ENCODE results near the gene TLK2.
"Not testable (repeated sequence)": the region's sequence is repeated elsewhere in the genome, so short reads cannot be mapped to it uniquely, and the experiment has no call there.

TLK2 gene

DNA sequence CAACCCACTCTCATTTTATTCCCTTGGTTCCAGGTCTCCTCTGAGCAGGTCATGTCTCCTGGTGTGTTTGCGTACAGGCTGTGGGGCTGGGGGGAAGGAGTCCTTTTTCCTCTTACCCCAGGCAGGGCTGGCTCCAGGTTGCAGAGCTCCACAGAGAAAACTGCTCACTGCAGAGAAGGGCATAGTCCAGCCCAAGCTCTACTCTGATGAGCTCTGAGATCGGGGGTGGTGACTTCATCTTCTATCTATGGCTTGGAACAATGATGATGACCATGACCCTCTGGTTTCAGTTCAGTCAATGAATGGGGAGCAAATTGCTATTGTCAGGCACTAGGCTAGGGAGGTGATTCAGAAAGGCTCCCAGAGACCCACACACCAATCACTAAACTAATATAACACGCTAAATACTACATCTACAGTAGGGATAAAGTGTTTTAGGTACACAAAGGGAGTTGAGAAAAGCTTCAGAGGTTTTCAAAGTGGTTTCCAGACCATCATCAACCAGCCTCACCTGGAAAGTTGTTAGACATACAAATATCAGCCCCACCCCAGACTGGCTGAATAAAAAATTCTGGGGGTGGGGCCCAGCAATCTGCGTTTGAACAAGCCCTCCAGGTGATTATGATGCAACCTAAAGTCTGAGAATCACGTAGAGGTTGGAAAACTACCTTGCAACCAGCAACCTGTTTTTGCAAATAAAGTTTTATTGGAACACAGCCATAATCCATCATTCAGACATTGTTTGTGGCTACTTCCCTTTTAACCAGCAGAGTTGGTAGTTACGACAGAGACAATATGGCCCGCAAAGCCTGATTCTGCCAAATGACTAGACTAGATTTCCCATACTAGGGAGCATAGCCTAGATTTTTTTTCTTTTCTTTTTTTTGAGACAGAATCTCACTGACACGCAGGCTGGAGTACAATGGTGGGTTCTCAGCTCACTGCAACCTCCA, 5.3 kb upstream of the TLK2 start:
- not testable (repeated sequence) for H3K27ac Mint-ChIP-seq; H3K4me3 Mint-ChIP-seq; H3K27me3 Mint-ChIP-seq; H3K36me3 Mint-ChIP-seq; H3K9me3 Mint-ChIP-seq (ENCODE audit: low read depth)
- H3K4me1 Mint-ChIP-seq (ENCODE audit: low read depth), result peaks cover 16% of the 10 kb centered on the region

DNA sequence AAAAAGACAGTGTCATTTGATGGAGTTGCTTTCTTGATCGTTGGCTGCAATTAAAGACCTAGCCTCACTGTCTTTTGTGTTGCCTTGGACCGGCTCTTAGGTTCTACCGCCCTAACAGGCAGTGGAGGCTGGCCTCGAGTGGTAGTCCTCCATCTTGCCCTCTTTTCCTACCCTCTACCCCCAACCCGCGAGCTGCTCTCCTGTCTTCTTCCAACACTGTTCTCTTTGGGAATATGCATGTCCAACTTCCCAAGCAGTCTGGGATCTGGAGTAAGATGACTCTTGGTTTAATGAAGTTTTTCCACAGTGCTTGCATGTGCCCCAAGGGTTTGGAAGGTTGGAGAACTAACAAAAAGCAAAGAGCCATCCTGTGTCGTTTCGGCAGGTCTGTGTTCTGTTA, 1.5 kb upstream of the TLK2 start:
- not testable (repeated sequence) for H3K36me3 Mint-ChIP-seq; H3K9me3 Mint-ChIP-seq (ENCODE audit: low read depth); H3K27me3 Mint-ChIP-seq
- Mint-ChIP-seq H3K4me1 (ENCODE audit: low read depth) (peaks cover 27% of the 10 kb centered on the region), H3K27ac (peak overlapping the region; percentile 82), H3K4me3 (peak overlapping the region; percentile 83)

DNA sequence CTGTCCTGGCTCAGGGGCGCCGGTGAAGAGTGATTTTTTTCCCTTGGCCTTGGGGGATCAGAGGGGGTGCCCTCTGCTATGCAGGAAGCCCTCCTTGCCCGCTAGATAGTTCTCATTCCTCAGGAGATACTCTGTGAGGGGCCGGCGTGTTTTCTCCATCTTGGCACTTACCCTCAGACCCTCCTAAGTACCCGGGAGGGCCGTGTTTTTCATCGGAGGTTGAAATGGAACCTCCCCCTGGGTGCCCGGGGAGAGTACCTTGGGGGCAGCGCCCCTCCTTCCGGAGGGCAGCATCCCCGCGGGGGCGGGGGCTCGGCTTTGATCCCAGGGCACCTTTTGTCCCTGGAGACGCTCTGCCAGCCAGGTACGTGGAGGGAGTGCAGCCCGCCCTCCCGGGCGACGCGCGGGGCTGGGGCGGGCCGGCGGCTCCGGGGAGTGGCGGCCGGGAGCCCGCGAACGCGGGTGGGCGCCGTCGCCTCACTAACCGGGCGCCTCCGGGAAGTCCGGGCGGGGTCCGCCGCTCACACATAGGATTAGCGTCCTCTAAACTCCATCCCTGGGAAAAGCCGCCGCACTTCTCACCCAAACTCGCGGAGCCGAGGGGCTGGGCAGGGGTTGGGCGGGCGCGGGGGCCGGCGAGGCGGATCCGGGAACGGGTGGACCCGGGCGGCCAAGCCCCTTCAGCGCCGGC, 762 bp upstream of the TLK2 start:
- not testable (repeated sequence) for H3K9me3 Mint-ChIP-seq (ENCODE audit: low read depth); H3K27me3 Mint-ChIP-seq; H3K36me3 Mint-ChIP-seq
- peak overlapping the region; percentile 82 for H3K27ac Mint-ChIP-seq
- peaks cover 32% of the 10 kb centered on the region for H3K4me1 Mint-ChIP-seq (ENCODE audit: low read depth)
- H3K4me3 Mint-ChIP-seq, result peak overlapping the region; percentile 83

DNA sequence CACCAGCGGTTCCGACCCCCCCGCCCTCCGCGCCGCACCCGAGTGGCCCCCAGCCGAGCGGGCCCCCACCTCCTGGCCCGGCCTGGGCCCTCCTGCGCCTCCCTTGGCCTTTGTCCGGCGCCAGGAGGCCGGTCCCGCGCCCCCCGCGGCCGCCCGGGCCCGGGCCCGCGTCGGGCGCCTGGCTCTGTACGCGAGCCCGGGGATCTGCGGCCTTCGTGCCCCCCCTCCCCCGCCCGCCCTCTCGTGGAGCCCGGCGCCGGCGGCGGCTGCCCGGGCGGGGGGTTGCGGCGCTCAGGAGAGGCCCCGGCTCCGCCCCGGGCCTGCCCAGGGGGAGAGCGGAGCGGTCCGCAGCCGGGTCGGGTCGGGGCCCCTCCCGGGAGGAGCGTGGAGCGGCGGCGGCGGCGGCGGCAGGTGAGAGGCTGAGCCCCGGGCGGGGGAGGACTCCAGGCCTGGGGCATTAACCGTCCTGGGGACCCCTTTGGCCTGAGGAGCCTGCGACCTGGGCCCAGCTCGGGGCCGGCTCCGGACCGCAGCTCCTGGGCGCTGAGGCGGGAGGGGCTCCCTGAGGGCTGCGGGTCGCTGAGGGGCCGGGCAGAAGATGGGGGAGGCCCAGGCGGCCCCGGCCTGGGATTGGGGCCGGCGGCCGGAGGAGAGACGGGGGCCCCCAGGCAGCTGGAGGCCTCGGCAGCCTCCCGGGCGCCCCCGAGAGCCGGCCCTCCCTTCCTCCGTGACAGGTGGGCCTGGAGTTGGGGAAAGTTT, 434 bp downstream of the TLK2 start:
- not testable (repeated sequence) for H3K27ac Mint-ChIP-seq
- peaks cover 39% of the 10 kb centered on the region for H3K4me1 Mint-ChIP-seq (ENCODE audit: low read depth)

DNA sequence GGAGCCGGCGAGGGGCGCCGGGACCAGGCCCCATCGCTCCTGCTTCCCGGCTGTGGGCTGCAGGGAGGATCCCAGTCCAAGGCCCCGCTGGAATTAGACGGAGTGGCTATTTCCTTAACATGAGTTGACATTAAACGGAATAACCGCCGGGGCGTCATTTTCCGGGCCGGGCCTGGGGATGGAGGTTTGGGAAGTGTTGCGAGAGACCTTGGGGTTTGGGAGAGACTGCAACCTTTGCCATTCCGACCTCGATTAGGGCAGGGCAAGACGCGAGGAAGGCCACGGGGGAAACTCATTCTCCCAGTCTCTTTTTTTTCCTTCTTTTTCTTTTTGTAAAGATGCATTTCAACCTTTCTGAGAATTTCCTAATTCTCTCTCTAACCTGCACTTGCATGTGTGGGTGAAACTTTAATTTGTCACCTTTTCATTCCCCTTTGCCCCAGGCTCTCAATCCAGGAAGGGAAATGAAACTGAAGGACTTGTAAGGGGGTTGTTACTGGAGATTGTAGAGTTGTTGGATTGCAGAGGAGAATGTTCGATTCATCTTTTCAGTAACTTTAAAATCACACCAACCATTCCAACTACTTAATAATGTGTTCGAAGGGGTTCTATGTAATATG, 1.1 kb downstream of the TLK2 start:
- not testable (repeated sequence) for H3K9me3 Mint-ChIP-seq (ENCODE audit: low read depth); H3K36me3 Mint-ChIP-seq; H3K27me3 Mint-ChIP-seq
- Mint-ChIP-seq H3K4me3 (peak overlapping the region; percentile 93), H3K4me1 (ENCODE audit: low read depth) (peaks cover 40% of the 10 kb centered on the region), H3K27ac (peak overlapping the region; percentile 96)

More for the DNA sequence above, 434 bp downstream of the TLK2 start:
- H3K27me3 Mint-ChIP-seq; H3K9me3 Mint-ChIP-seq (ENCODE audit: low read depth); H3K36me3 Mint-ChIP-seq: not testable (repeated sequence)
- H3K4me3 Mint-ChIP-seq, result peak overlapping the region; percentile 93

DNA sequence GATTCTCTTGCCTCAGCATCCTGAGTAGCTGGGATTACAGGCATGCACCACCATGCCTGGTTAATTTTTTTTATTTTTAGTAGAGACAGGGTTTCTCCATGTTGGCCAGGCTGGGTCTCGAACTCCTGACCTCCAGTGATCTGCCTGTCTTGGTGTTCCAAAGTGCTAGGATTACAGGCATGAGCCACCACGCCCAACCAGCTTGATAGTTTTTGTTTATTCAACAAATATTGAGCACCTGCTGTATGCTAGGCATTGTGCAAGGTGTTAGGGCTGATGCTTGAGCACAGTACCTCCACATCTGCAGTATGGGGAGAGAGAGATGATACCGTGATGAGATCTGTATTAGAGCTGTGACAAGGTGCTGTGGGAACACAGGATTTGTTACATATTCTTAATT, 3.9 kb downstream of the TLK2 start:
- Mint-ChIP-seq H3K27ac (peak overlapping the region; percentile 41), H3K4me1 (ENCODE audit: low read depth) (peaks cover 47% of the 10 kb centered on the region)
- not testable (repeated sequence) for H3K36me3 Mint-ChIP-seq; H3K27me3 Mint-ChIP-seq; H3K9me3 Mint-ChIP-seq (ENCODE audit: low read depth); H3K4me3 Mint-ChIP-seq

DNA sequence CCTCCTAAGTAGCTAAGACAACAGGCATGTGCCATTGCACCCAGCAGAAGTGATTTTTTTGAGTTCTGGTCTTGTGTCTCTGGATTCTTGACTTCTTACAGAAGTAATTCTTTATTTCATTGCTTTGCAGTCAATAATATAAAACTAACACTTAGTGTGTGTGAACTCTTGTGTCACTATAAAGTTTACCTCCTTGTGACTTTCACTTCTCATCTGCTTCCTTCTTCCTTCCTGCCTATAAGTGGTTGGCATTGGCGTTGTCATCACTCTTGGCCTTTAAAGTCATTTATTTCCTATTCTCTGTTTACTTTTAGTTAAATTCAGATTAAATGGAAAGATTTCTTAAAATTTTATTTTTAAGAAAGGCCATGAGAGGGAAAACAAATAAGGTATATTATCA, 12.4 kb downstream of the TLK2 start:
- not testable (repeated sequence) for H3K9me3 Mint-ChIP-seq (ENCODE audit: low read depth); H3K27ac Mint-ChIP-seq; H3K4me3 Mint-ChIP-seq; H3K36me3 Mint-ChIP-seq; H3K27me3 Mint-ChIP-seq
- peaks cover 41% of the 10 kb centered on the region for H3K4me1 Mint-ChIP-seq (ENCODE audit: low read depth)

DNA sequence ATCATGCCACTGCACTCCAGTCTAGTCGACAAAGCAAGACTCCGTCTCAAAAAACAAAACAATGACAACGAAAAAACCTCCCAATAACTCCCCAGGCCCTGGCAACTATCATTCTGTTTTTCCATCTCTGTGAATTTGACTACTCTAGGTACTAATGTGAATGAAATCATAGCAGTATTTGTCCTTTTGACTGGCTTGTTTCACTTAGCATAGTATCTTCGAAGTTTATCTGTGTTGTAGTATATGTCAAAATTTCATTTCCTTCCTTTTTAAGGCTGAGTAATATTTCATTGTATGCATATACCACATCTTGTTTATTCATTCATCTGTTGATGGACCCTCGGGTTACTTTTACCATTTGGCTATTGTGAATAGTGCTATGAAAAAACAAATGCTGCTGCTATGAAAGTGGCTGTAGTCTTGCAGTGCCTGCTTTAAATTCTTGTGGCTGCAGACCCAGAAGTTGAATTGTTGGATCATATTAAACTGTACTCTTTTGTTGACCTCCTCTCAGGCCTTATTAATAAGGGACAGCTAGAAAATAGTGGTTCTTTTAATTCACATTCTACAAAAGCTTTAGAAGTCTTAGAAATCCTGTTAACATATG, 14.5 kb downstream of the TLK2 start:
- H3K36me3 Mint-ChIP-seq; H3K27me3 Mint-ChIP-seq; H3K9me3 Mint-ChIP-seq (ENCODE audit: low read depth); H3K4me3 Mint-ChIP-seq: not testable (repeated sequence)
- peak overlapping the region; percentile 58 for H3K27ac Mint-ChIP-seq
- peaks cover 40% of the 10 kb centered on the region for H3K4me1 Mint-ChIP-seq (ENCODE audit: low read depth)

DNA sequence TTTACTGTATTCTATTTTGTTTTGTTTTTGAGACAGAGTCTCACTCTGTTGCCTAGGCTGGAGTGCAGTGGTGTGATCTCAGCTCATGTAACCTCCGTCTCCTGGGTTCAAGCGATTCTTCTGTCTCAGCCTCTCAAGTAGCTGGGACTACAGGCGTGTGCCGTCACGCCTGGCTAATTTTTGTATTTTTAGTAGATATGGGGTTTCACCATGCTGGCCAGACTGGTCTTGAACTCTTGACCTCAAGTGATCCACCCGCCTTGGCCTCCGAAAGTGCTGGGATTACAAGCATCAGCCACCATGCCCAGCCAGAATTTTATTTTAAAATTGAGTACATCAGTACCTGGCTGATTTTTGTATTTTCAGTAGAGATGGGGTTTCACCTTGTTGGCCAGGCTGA, 15.4 kb downstream of the TLK2 start:
- not testable (repeated sequence) for H3K27me3 Mint-ChIP-seq; H3K27ac Mint-ChIP-seq; H3K9me3 Mint-ChIP-seq (ENCODE audit: low read depth); H3K36me3 Mint-ChIP-seq; H3K4me3 Mint-ChIP-seq
- peaks cover 39% of the 10 kb centered on the region for H3K4me1 Mint-ChIP-seq (ENCODE audit: low read depth)

DNA sequence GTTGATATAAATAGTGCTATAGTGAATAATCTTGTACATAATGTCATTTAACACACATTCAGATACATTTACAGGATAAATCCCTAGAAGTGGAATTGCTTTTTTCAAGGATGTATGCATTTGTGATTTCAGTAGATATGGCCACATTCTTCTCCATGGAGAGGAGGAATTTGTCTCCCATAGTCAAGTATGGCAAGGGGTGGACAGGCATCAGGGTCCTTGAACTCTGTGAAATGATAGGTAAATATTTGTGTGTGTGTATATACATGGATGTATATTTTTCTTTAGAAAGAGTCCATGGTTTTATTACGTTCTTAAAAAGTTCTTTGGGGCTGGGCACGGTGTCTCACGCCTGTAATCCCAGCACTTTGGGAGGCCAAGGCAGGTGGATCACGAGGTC, 17.7 kb downstream of the TLK2 start:
- H3K27ac Mint-ChIP-seq; H3K4me3 Mint-ChIP-seq; H3K9me3 Mint-ChIP-seq (ENCODE audit: low read depth); H3K36me3 Mint-ChIP-seq; H3K27me3 Mint-ChIP-seq: not testable (repeated sequence)
- peaks cover 33% of the 10 kb centered on the region for H3K4me1 Mint-ChIP-seq (ENCODE audit: low read depth)

DNA sequence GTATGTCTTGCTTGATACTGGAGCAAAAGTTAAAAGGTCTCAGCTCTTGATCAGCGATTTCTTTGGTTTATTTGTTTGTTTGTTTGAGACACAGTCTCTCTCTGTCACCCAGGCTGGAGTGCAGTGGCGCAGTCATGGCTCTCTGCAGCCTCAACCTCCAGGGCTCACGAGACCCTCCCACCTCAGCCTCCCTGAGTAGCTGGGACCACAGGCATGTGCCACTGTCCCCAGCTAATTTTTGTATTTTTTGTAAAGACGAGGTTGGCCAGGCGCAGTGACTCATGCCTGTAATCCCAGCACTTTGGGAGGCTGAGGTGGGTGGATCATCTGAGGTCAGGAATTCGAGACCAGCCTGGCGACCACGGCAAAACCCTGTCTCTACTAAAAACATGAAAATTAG, 20.2 kb downstream of the TLK2 start:
- not testable (repeated sequence) for H3K27ac Mint-ChIP-seq; H3K4me3 Mint-ChIP-seq; H3K9me3 Mint-ChIP-seq (ENCODE audit: low read depth); H3K36me3 Mint-ChIP-seq; H3K27me3 Mint-ChIP-seq
- peaks cover 25% of the 10 kb centered on the region for H3K4me1 Mint-ChIP-seq (ENCODE audit: low read depth)

DNA sequence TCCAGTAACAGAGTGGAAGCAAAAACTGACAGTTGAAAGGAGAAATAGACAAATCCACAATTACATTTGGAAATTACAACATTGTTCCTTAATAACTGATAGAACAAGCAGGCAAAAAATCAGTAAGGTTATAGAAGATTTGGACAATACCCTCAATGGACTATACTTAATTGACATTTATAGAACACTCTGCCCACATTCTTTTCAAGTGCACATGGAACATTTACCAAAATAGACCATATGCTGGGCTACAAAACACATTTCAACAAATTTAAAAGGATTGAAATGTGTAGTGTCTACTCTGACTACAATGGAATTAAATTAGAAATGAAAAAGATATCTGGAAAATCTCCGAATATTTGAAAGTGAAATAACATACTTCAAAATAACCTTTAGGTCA, 21.8 kb downstream of the TLK2 start:
- not testable (repeated sequence) for H3K4me3 Mint-ChIP-seq; H3K9me3 Mint-ChIP-seq (ENCODE audit: low read depth); H3K27me3 Mint-ChIP-seq; H3K36me3 Mint-ChIP-seq
- Mint-ChIP-seq H3K4me1 (ENCODE audit: low read depth) (peaks cover 26% of the 10 kb centered on the region), H3K27ac (peak overlapping the region; percentile 16)

DNA sequence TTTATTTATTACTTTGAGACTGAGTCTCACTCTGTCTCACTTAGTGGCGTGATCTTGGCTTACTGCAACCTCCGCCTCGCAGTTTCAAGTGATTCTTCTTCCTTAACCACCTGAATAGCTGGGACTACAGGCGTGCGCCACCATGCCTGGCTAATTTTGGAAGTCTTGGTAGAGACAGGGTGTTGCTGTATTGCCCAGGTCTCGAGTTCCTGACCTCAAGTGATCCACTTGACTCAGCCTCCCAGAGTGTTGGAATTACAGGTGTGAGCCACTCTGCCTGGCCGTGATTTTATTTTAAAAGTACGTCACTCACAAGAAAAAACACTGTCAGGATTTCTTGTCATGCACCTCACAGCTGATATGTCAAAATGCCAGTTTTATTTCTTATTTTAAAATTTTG, 26.2 kb downstream of the TLK2 start:
- H3K27me3 Mint-ChIP-seq; H3K36me3 Mint-ChIP-seq; H3K27ac Mint-ChIP-seq; H3K4me3 Mint-ChIP-seq; H3K9me3 Mint-ChIP-seq (ENCODE audit: low read depth): not testable (repeated sequence)
- peaks cover 41% of the 10 kb centered on the region for H3K4me1 Mint-ChIP-seq (ENCODE audit: low read depth)

DNA sequence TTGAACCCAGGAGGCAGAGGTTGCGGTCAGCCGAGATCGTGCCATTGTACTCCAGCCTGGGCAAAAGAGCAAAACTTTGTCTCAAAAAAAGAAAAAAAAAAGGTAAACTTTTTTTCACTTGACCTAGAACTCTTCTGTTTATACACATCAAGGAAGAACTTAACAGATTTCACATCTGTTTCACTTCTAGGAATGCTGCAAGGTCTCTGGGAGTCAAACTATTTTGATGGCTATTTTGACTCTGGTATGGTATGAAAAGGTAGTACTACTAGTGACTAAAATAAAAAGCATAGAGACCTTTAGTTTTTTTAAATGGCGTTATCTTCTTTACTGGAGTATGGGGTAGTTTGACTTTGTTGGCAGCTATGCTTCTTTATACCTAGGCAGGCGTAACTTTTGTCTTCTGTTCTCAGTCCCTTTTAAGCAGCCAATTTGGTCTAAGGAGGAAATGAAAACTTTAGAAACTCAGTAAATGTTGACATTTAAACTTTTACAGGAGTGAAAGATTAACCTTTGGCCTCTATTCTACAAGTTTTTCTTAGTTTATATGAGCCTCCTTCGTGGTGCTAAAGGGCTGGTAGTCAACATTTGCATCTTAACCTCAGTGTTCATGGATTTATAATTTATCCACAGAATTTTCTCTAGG, 28.7 kb downstream of the TLK2 start:
- H3K36me3 Mint-ChIP-seq; H3K9me3 Mint-ChIP-seq (ENCODE audit: low read depth); H3K27me3 Mint-ChIP-seq: not testable (repeated sequence)
- Mint-ChIP-seq H3K4me1 (ENCODE audit: low read depth) (peaks cover 51% of the 10 kb centered on the region), H3K4me3 (peak overlapping the region; percentile 45), H3K27ac (peak overlapping the region; percentile 64)
